Motor neuron (in vitro differentiated cells): ENCODE results near the gene CDC25C. TPM values are rescaled to one million over a fixed set of nuclear protein-coding genes. Genes with fewer than 3 reads are reported as not detected.

ENCODE experiments used
- total RNA-seq, 8 experiments: library from RNA; unstranded; fragments of 300-600 nt; gene quantifications; 2 replicates each; pipeline versions ENCODE4 v1.2.3 to v1.2.4, GENCODE V29; 2022

The CDC25C gene
- total RNA-seq, 8 experiments from 2014 or later = 0.15 to 17.7 (median 1.3) TPM

Other genes with a start within 250 kb of the CDC25C start
- under 1 TPM in 4 of 8 experiments, not detected in 4; 0.16 to 0.95 (median 0.54) TPM for gene WNT8A, start 247.8 kb downstream of the CDC25C start, total RNA-seq
- 10 to 100 TPM in 1 of 8 experiments, 1 to 10 TPM in 6, not detected in 1; 1.7 to 26.2 (median 5.1) TPM for gene NME5, start 192.4 kb downstream of the CDC25C start, total RNA-seq
- 100 to 1,000 TPM in 1 of 8 experiments, 10 to 100 TPM in 7; 32.7 to 130 (median 43.5) TPM for gene BRD8, start 153.2 kb downstream of the CDC25C start, total RNA-seq
- 10 to 100 TPM in 3 of 8 experiments, 1 to 10 TPM in 4, under 1 TPM in 1; 0.46 to 44.4 (median 2.3) TPM for gene KIF20A, start 152.7 kb downstream of the CDC25C start, total RNA-seq
- gene CDC23, start 118.5 kb downstream of the CDC25C start, total RNA-seq = 10 to 100 TPM; 17.7 to 40.7 (median 32.5) TPM
- under 1 TPM; 0.14 to 0.65 (median 0.50) TPM for gene GFRA3, start 57.2 kb downstream of the CDC25C start, total RNA-seq
- 10 to 100 TPM; 23.2 to 47.0 (median 29.5) TPM for gene FAM53C, start 6.5 kb upstream of the CDC25C start, total RNA-seq
- 10 to 100 TPM; 26.3 to 78.4 (median 56.4) TPM for gene KDM3B, start 20.9 kb upstream of the CDC25C start, total RNA-seq
- gene REEP2, start 107.3 kb upstream of the CDC25C start, total RNA-seq = 100 to 1,000 TPM in 1 of 8 experiments, 10 to 100 TPM in 4, 1 to 10 TPM in 3; 1.2 to 116 (median 61.3) TPM
- 10 to 100 TPM in 3 of 8 experiments, 1 to 10 TPM in 5; 2.7 to 65.5 (median 4.9) TPM for gene EGR1, start 133.7 kb upstream of the CDC25C start, total RNA-seq
- gene ETF1, start 211.4 kb upstream of the CDC25C start, total RNA-seq = 100 to 1,000 TPM in 3 of 8 experiments, 10 to 100 TPM in 5; 44.1 to 126 (median 76.9) TPM
- gene HSPA9, start 243.6 kb upstream of the CDC25C start, total RNA-seq = 100 to 1,000 TPM; 195 to 371 (median 307) TPM